ENCODE results near the gene RPL31. TPM values are rescaled to one million over a fixed set of nuclear protein-coding genes. Genes with fewer than 3 reads are reported as not detected.
A peak's percentile ranks its signal among the peaks of the same experiment; 100 is the strongest.

RPL31 gene
- total and polyA plus RNA-seq, 9 of the 15 experiments (the other 6 are each of a cell fraction or from before 2014, with no cell fraction given), result 1,176 to 6,037 (median 2,997) TPM

GRCh38 chr2:101036562-101036961 lies 34.5 kb downstream of the RPL31 start (continued):
- TF ChIP-seq ZNF41 (CRISPR knock-in tag; conservative IDR thresholded peaks at IDR 0.05), result no peak

- CTCF ChIA-PET (ENCODE audit: low intra/inter-chr PET ratio), result interaction anchor here (1.8 kb wide), 1 partner anchor 115 kb away, joined by 17 read pairs; the partner anchor contains the start of gene TBC1D8
- FAIRE-seq, result no peak
- H3K36me3 ChIP-seq (ENCODE audit: control insufficient read depth, insufficient read depth, low read length), result no peaks in the 10 kb centered on the region
Observed at GRCh38 chr2:101037161-101037755, 35.2 kb downstream of the RPL31 start.

More at GRCh38 chr2:101037161-101037755, 35.2 kb downstream of the RPL31 start:
- in situ Hi-C loops (cut with MboI), result loop anchor here (10.0 kb wide), 1 partner anchor 298 kb away; no protein-coding TSS in a partner anchor
- POLR2A ChIA-PET, result interaction anchor here (0.6 to 1.4 kb wide), 5 partner anchors 10 to 35 kb away, joined by 3 to 4 read pairs (median 3); partner anchors contain the start of gene RPL31
- WGBS (ENCODE audit: insufficient coverage, low coverage, missing lambda C conversion rate), result 46% methylated on average over 11 of the region's 19 CpGs
- Histone ChIP-seq H3K9ac (ENCODE audit: insufficient read depth in 1 of 2, low read depth in 2 of 2, low read length in 2 of 2) (peak overlapping the region in 1 of 2 experiments; percentile 23; a peak in 1 of 4 replicates), H3K9me3 (replicated peaks; ENCODE audit: control insufficient read depth, insufficient read depth, low read depth, low read length) (no peaks in the 10 kb centered on the region), H2AFZ (ENCODE audit: low read depth, low read length) (no peak overlapping the region), H4K20me1 (replicated peaks; ENCODE audit: control insufficient read depth, insufficient read depth, low read length) (no peaks in the 10 kb centered on the region), H3K4me3 (no peak overlapping the region), H3K27ac (ENCODE audit: extremely low read depth, low read depth, low read length) (no peak overlapping the region), H3K27me3 (ENCODE audit: control insufficient read depth in 2 of 2, insufficient read depth in 2 of 2, low read length in 2 of 2) (peaks cover 7 to 41% of the 10 kb centered on the region in 2 experiments; a peak in 3 of 5 replicates), H3K4me1 (replicated peaks in 1 of 2; ENCODE audit: control insufficient read depth in 2 of 2, insufficient read depth in 2 of 2, low read length in 2 of 2) (peaks cover 5% of the 10 kb centered on the region in 2 experiments; a peak in 2 of 5 replicates), H3K9me1 (ENCODE audit: control insufficient read depth, insufficient read depth, low read length) (no peaks in the 10 kb centered on the region), H3K79me2 (ENCODE audit: control insufficient read depth, insufficient read depth, low read length) (no peaks in the 10 kb centered on the region), H3K4me2 (ENCODE audit: insufficient read depth, low read length) (no peak overlapping the region)
- TF ChIP-seq USF2 (CRISPR knock-in tag; IDR thresholded peaks at IDR 0.05) (no peak), XRCC5 (IDR thresholded peaks at IDR 0.05; ENCODE audit: low read depth, low read length) (no peak), CBX2 (IDR thresholded peaks at IDR 0.05; ENCODE audit: insufficient read depth, low read length, poor library complexity, severe bottlenecking) (no peak), MEIS2 (IDR thresholded peaks at IDR 0.05; ENCODE audit: partially characterized antibody) (no peak), PTBP1 (IDR thresholded peaks at IDR 0.05; ENCODE audit: low read depth, low read length) (no peak), SRF (CRISPR knock-in tag; IDR thresholded peaks at IDR 0.05) (no peak)
- TF ChIP-seq, protein P1, sequence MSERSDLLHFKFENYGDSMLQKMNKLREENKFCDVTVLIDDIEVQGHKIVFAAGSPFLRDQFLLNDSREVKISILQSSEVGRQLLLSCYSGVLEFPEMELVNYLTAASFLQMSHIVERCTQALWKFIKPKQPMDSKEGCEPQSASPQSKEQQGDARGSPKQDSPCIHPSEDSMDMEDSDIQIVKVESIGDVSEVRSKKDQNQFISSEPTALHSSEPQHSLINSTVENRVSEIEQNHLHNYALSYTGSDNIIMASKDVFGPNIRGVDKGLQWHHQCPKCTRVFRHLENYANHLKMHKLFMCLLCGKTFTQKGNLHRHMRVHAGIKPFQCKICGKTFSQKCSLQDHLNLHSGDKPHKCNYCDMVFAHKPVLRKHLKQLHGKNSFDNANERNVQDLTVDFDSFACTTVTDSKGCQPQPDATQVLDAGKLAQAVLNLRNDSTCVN (CRISPR knock-in tag; IDR thresholded peaks at IDR 0.05), result no peak
- intact Hi-C loops (cut with micrococcal nuclease), result loop anchor here (2.0 to 10.0 kb wide), 2 partner anchors 116 to 368 kb away; no protein-coding TSS in a partner anchor
- ATAC-seq (no peak), DNase-seq (ENCODE audit: extremely low read depth in 1 of 4, low spot score in 3 of 4) (no peak)
- BruUV-seq (replicated peaks), result no TSS peak
